Hepatocyte (in vitro differentiated cells): Measurements from ENCODE around the gene CYP2J2. TPM values are rescaled to one million over a fixed set of nuclear protein-coding genes. Genes with fewer than 3 reads are reported as not detected.
A peak's percentile ranks its signal among the peaks of the same experiment; 100 is the strongest.
"Not testable (repeated sequence)": the region's sequence is repeated elsewhere in the genome, so short reads cannot be mapped to it uniquely, and the experiment has no call there.

Experiments used
- DNase-seq: peaks from one replicate; pipeline ENCODE4 v3.0.0-alpha.2; 2016; ENCODE audit warnings: low spot score
- H2AFZ ChIP-seq: fragments of 200-600 bp; sonication (generic); 2 replicates; pipeline ENCODE4 v1.6.0; 2016; ENCODE audit warnings: antibody characterized with exemption, mild to moderate bottlenecking
- H3K27ac ChIP-seq: fragments of 200-600 bp; sonication (generic); 2 replicates; pipeline ENCODE4 v1.5.1; 2016; ENCODE audit warnings: mild to moderate bottlenecking
- H3K27me3 ChIP-seq: fragments of 200-600 bp; sonication (generic); 2 replicates; pipeline ENCODE4 v1.6.1; 2016
- H3K36me3 ChIP-seq: fragments of 200-600 bp; sonication (generic); replicated peaks from 2 replicates; pipeline ENCODE4 v1.5.1; 2016; ENCODE audit warnings: low read depth; ENCODE audit not compliant: insufficient read depth
- H3K4me1 ChIP-seq: fragments of 200-600 bp; sonication (generic); 2 replicates; pipeline ENCODE4 v1.5.1; 2016; ENCODE audit warnings: mild to moderate bottlenecking, moderate library complexity; ENCODE audit not compliant: insufficient read depth
- H3K4me2 ChIP-seq: fragments of 200-600 bp; sonication (generic); 2 replicates; pipeline ENCODE4 v1.6.0; 2016
- H3K4me3 ChIP-seq: fragments of 200-600 bp; sonication (generic); 2 replicates; pipeline ENCODE4 v1.5.1; 2016; ENCODE audit warnings: mild to moderate bottlenecking
- H3K79me2 ChIP-seq: fragments of 200-600 bp; sonication (generic); 2 replicates; pipeline ENCODE4 v1.6.0; 2017; ENCODE audit warnings: mild to moderate bottlenecking
- H3K9me2 ChIP-seq: fragments of 200-600 bp; sonication (generic); replicated peaks from 2 replicates; pipeline ENCODE4 v1.6.0; 2017; ENCODE audit warnings: mild to moderate bottlenecking; ENCODE audit not compliant: insufficient read depth
- H3K9me3 ChIP-seq: fragments of 200-600 bp; sonication (generic); 2 replicates; pipeline ENCODE4 v1.5.1; 2016; ENCODE audit warnings: low read depth, mild to moderate bottlenecking
- H4K20me1 ChIP-seq: fragments of 200-600 bp; sonication (generic); 2 replicates; pipeline ENCODE4 v1.6.0; 2016; ENCODE audit warnings: mild to moderate bottlenecking; ENCODE audit not compliant: insufficient read depth, poor library complexity, severe bottlenecking
- EZH2 ChIP-seq: fragments of 200-600 bp; sonication (generic); IDR thresholded peaks from 2 replicates; pipeline ENCODE4 v1.6.1; 2016; ENCODE audit warnings: antibody characterized with exemption, mild to moderate bottlenecking, borderline replicate concordance
- EZH2phosphoT487 ChIP-seq: fragments of 200-600 bp; sonication (generic); IDR thresholded peaks from one replicate; pipeline ENCODE4 v1.6.1; 2018; ENCODE audit warnings: antibody characterized with exemption, mild to moderate bottlenecking, low read depth, moderate library complexity; ENCODE audit not compliant: unreplicated experiment, severe bottlenecking
- WGBS: methylation state at CpG from one replicate; pipeline ENCODE4 v1.1.6; 2016; ENCODE audit warnings: low lambda C conversion rate; ENCODE audit errors: missing lambda C conversion rate; 5-methylcytosine and 5-hydroxymethylcytosine counted together
- polyA plus RNA-seq: library from polyadenylated mRNA; unstranded; fragments of >200 nt; fragmentation: Nextera tagmentation; extraction: Ambion mirVana; gene quantifications from 2 replicates; pipeline ENCODE4 v1.2.1, GENCODE V29; 2016
- total RNA-seq: library from RNA; depleted of rRNA; stranded (reverse); fragments of >200 nt; gene quantifications from 2 replicates; pipeline ENCODE4 v1.2.3, GENCODE V29; 2014
- TF ChIP-seq, protein P1 (sequence below): fragments of 200-600 bp; sonication (generic); IDR thresholded peaks from 2 replicates; pipeline ENCODE4 v1.5.1; 2016; ENCODE audit warnings: antibody characterized with exemption, mild to moderate bottlenecking; ENCODE audit not compliant: poor library complexity

The CYP2J2 gene
- total and polyA plus RNA-seq, 2 experiments from 2014 or later, result 6.1 to 9.4 TPM

GRCh38 chr1:59971464-59971911, 44.9 kb upstream of the CYP2J2 start:
- Histone ChIP-seq H3K36me3 (no peaks in the 10 kb centered on the region), H4K20me1 (no peaks in the 10 kb centered on the region), H3K9me3 (no peaks in the 10 kb centered on the region), H3K4me1 (peaks cover 16% of the 10 kb centered on the region), H2AFZ (no peak overlapping the region), H3K27me3 (peaks cover 18% of the 10 kb centered on the region), H3K79me2 (no peaks in the 10 kb centered on the region), H3K27ac (no peak overlapping the region), H3K4me3 (no peak overlapping the region), H3K9me2 (no peaks in the 10 kb centered on the region), H3K4me2 (peak overlapping the region; percentile 61)
- DNase-seq, result peak; percentile 84
- 13% methylated on average over 19 of the region's 19 CpGs for WGBS
- no peak for TF ChIP-seq EZH2phosphoT487
- TF ChIP-seq EZH2, result no peak
- TF ChIP-seq, protein P1, sequence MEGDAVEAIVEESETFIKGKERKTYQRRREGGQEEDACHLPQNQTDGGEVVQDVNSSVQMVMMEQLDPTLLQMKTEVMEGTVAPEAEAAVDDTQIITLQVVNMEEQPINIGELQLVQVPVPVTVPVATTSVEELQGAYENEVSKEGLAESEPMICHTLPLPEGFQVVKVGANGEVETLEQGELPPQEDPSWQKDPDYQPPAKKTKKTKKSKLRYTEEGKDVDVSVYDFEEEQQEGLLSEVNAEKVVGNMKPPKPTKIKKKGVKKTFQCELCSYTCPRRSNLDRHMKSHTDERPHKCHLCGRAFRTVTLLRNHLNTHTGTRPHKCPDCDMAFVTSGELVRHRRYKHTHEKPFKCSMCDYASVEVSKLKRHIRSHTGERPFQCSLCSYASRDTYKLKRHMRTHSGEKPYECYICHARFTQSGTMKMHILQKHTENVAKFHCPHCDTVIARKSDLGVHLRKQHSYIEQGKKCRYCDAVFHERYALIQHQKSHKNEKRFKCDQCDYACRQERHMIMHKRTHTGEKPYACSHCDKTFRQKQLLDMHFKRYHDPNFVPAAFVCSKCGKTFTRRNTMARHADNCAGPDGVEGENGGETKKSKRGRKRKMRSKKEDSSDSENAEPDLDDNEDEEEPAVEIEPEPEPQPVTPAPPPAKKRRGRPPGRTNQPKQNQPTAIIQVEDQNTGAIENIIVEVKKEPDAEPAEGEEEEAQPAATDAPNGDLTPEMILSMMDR, result peak; percentile 95

- H3K27me3 ChIP-seq, H3K27ac ChIP-seq, H3K4me3 ChIP-seq, DNase-seq, H3K36me3 ChIP-seq, H3K9me3 ChIP-seq, H3K79me2 ChIP-seq, H3K9me2 ChIP-seq, H3K4me2 ChIP-seq, H4K20me1 ChIP-seq, H2AFZ ChIP-seq: not testable (repeated sequence)
- WGBS, result 98% methylated on average over 33 of the region's 42 CpGs
- peaks cover 19% of the 10 kb centered on the region for H3K4me1 ChIP-seq
These were observed 43.1 kb upstream of the CYP2J2 start for GRCh38 chr1:59969542-59970175.

GRCh38 chr1:59968746-59969145, 42.2 kb upstream of the CYP2J2 start:
- H3K27ac ChIP-seq, H3K36me3 ChIP-seq, H3K9me2 ChIP-seq, H3K27me3 ChIP-seq, H3K4me3 ChIP-seq, H2AFZ ChIP-seq, H3K4me2 ChIP-seq, H4K20me1 ChIP-seq, H3K9me3 ChIP-seq, H3K79me2 ChIP-seq, DNase-seq: not testable (repeated sequence)
- peaks cover 19% of the 10 kb centered on the region for H3K4me1 ChIP-seq
- 94% methylated on average over 17 of the region's 17 CpGs for WGBS

- Histone ChIP-seq H3K27ac (peak overlapping the region; percentile 14), H3K4me3 (no peak overlapping the region), H3K4me2 (peak overlapping the region; percentile 23), H3K9me2 (no peaks in the 10 kb centered on the region), H3K36me3 (no peaks in the 10 kb centered on the region), H3K79me2 (no peaks in the 10 kb centered on the region), H2AFZ (no peak overlapping the region), H4K20me1 (no peaks in the 10 kb centered on the region), H3K4me1 (peaks cover 19% of the 10 kb centered on the region), H3K9me3 (no peaks in the 10 kb centered on the region), H3K27me3 (no peaks in the 10 kb centered on the region)
- no peak for DNase-seq
- TF ChIP-seq EZH2phosphoT487 (no peak), EZH2 (no peak)
- TF ChIP-seq, protein P1, result no peak
- WGBS, result 52% methylated on average over 3 of the region's 3 CpGs
These were observed 41.2 kb upstream of the CYP2J2 start for GRCh38 chr1:59967780-59968179.
